Activated T-cell treated with anti-CD3 and anti-CD28 coated beads for 24 hours (primary cell): ENCODE results near the gene SLC18A3.

Source experiments
- DNase-seq: peaks from one replicate; pipeline ENCODE4 v3.0.0-alpha.2; 2020; ENCODE audit warnings: low read depth

Gene SLC18A3

DNA sequence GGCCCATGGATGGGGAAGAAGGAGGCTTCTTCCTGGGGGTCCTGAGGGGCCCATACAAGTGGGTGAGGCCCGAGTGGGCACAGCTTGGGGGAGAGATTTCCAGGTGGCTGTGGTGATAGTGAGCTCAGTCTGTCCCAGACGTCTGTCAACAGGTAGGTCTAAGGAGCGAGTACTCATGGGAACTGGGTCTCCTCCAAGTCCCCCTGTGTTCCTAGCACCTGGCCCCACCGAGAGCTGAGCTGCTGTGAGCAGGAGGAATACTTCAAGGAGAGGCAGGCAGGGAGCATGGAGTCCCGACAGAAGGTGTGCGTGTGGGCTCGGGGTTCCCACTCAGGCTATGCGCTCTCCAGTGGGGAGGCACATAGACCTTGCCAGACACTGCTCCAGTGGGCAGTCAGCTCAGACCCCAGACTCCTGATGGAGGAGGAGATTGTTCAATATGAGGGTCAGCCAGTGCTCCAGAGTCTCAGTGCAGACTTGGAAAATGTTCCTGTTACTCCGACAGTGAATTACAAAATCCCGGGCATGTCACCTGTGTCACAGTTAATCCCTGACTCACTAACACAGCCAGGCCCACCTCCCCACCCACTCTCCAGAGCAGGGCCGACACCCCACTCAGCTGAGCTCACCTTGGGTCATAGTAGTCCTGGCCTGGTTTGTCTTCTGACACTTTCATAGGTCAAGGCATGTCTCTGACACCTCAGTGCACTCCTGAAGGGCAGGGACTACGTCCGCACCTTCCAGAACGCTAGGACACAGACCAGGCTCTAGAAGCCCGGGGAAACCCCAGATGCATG lies 41.1 kb downstream of the SLC18A3 start:
- no peak for DNase-seq

DNA sequence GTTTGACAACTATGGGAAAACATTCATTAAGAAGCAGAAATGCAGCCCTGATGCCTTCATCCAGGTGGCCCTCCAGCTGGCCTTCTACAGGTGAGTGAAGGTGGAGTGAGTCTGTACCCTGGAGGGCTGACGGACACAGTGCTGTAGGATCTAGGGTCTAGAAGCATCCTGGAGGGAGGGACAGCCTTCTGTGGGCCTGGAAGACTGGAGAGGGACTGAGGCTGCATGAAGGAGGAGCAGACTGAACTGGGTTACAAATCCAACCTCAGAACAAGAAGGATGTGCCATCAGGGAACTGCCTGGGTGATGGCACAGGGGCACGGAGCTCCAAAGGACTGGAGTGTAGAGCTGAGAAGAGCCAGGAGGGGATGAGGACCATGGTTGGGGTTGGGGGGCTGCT lies 41.8 kb downstream of the SLC18A3 start:
- DNase-seq: no peak

DNA sequence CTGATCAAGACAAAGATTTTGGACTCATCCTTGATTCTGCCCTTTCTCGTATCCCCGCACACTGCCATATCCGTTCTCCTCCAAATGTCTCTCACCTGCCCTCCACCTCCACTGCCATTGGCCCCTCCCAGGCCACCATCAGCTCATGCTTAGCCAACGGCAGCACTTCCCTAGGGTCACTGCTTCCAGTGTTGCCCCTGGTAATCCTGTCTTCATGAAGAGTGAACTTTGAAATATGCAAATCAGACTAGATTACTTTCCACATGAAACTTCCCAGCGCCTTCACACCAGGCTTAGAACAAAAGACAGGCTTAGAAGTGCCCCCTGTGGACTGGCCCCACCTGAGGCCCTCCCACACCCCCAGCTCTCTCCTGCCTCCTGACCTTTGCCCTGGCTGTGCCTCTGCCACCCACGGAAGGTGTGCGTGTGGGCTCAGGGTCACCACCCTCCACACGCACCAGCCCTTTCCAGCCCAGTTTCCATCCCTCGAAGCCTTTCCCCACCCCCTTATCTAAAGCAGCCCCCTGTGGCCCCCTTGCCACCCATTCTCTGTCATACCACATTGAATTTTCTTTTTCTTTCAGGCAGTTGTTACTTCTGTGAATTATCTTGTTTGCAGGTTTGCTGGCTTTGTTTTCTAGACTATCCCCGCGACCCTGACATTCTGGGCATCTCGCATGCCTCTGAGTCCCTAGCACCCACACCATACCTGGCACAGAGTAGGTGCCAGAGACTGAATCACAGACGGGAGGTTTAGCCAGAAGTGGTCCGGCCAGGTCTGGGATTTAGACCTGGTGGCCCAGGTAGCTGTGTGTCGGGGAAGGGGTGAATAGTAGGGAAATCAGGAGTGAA lies 42.5 kb downstream of the SLC18A3 start:
- DNase-seq: no peak

DNA sequence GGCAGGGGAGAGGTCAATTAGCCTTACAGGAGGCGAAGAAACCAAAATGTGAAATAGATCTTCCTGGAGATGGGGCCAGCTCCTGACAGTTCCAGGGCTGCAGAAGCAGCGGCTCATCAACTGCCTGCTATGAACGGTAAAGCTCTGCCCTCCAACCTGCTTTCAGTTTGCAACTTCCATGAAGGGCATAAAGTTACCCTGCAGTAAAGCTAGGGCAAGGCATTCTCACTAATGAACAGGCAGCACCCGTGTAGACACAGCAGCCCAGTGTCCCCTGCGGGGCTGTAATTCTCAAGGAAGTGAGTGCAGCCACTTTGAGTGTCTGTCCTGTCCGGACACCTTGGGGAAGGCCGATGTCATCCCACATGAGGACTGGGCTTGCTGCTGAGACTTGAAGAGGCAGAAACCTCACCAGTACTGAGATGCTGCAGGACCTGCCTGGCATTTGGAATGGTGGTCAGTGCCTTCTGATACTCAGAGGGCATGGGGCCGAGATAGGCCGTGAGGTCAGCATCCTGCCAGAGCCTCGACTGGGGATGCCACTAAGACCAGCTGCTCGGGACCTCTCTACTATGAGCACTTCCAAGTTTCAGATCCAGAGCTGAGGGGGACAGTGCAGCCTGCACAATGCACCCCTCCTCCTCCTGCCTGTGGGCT lies 43.3 kb downstream of the SLC18A3 start:
- no peak for DNase-seq

DNA sequence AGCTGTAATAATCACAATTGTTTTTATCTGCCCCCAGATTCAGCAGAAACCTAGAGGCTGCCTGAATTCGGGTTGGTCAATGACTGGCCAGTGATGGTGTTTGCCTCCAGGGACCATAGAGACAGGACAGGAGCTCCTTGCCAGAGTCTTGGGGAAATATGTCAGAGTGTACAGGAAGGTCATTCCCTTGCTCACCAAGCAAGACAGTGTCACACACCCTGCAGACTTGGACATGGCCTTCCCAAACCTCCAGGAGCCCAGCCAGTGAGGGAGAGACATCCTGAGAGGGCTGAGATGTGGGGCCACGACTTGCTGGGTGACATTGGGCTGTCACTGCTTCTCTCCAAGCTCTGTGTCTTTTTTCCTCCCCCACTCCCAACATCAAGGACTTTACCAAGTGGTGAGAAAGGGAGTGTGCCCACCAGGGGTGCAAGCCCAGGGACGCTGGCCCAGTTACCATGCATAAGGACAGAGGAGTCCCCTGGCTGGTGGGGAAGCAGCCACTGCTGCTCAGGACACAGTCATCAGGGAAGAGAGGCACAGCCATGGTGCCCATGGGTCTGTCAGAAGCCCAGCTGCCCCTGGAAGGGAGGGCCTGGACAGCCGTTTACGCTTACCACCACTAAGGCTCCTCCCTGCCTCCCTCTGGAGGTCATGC lies 44.1 kb downstream of the SLC18A3 start:
- no peak for DNase-seq

DNA sequence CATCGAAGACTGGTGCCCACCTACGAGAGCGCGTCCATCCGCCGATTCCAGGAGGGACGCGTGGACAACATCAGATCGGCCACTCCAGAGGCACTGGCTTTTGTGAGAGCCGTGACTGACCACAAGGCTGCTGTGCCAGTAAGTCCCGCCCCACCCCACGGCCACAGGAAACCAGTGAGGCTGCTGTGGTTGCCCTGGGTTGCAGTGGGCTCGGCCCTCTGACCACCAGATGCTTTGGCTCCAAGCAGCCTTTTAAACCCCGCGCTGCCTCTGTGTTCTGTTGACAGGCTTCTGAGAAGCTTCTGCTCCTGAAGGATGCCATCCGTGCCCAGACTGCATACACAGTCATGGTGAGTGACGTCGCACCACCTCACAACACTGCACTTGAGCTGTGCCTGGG lies 45.0 kb downstream of the SLC18A3 start:
- no peak for DNase-seq

DNA sequence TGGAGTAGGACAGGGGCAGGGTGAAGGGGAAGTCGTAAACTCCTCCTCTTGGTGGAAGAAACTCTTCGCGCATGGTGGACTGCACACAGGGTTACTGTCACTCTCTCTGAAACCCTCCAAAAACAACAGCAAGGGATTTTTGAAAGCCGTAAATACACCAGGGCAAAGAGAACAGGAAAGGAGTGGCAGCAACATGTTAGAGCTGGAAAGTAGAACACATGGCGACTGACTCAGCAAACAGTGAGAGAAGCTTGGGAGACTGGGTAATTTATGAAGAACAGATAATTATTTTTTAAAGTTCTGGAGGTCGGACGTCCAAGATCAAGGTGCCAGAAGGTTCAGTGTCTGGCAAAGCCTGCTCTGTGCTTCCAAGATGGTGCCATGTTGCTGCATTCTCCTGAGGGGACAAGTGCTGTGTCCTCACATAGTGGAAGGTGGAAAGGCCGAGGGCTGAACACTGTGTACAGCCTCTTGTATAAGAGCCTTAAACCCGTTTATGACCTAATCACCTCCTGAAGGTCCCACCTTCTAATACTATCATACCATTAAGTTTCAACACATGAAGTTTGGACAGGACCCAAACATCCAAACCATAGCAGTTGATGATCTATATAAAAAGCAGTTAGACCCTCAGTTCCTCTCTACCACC lies 46.9 kb downstream of the SLC18A3 start:
- no peak for DNase-seq

DNA sequence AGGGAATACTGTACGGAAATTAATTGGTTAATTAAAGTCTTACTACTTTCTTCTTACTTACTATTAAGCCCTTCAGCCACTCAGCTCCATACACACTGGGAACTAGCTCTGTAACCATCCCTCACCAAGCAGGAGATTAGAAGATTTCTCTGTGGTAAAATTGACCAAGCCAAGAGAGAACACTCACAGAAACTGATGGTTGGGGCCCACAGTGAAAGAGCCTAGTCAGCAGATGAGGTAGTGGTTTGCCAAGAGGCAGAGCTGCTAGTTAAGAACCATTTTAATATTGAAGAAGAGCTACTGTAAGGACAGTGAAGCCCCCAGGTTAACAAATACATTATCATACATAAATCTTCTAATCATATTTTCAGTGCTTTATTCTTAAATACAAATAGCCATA lies 47.5 kb downstream of the SLC18A3 start:
- no peak for DNase-seq

DNA sequence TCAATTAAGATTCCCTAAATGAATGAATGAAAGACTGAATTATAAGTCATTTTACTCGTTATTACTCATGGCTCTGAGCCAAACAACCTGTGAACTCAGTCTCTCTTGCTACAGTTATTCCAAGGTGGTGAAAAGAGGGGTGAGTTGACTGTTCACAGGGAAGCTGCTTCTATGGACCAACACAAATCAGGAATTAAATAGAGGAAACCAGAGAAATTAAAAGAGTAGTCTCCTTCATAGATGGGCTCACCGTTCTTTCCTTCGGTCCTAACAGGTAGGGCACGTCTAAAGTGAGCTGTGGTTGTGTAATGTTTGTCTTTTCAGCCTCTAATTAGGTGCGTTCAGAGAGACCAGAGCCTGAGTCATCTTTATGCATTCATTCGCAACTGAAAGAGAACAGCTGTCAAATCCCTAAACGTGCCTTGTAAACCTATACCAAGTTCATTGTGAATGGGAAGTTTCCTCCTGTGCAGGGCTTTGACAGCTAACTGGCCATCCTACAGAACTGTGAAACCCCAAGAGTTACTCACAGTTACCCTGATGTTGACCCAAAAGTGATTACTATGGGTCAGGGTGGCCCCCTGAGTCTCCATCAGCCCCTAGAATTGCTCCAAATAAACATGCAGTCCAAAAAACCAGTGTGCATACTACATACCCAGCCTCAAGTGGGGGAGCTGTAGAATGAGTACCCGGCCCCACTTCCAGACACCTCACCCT lies 51.2 kb downstream of the SLC18A3 start:
- no peak for DNase-seq
